Activated naive CD8-positive, alpha-beta T cell treated with anti-CD3 and anti-CD28 coated beads, Interleukin-2, amount 50 U/mL, for 24 hours (primary cell): ENCODE measurements around the gene CLEC4M.

Source experiments
- ATAC-seq: fragments of 150-1000 bp; cut with Tn5 transposase; one replicate; pipeline ENCODE4 v1.10.0; 2021
- DNase-seq: peaks from one replicate; pipeline ENCODE4 v3.0.0; 2021
- H3K27ac Mint-ChIP-seq: one replicate; pipeline ENCODE4 v1.8.0; 2021; ENCODE audit warnings: mild to moderate bottlenecking, mixed read lengths
- H3K27me3 Mint-ChIP-seq: one replicate; pipeline ENCODE4 v1.8.0; 2021; ENCODE audit warnings: mixed read lengths
- H3K36me3 Mint-ChIP-seq: one replicate; pipeline ENCODE4 v1.8.0; 2021; ENCODE audit warnings: low read depth, mixed read lengths
- H3K4me1 Mint-ChIP-seq: one replicate; pipeline ENCODE4 v1.8.0; 2021; ENCODE audit warnings: mixed read lengths
- H3K4me3 Mint-ChIP-seq: one replicate; pipeline ENCODE4 v1.8.0; 2021; ENCODE audit warnings: mild to moderate bottlenecking, moderate library complexity, mixed read lengths
- H3K9me3 Mint-ChIP-seq: one replicate; pipeline ENCODE4 v1.8.0; 2021; ENCODE audit warnings: mixed read lengths

The CLEC4M gene, protein sequence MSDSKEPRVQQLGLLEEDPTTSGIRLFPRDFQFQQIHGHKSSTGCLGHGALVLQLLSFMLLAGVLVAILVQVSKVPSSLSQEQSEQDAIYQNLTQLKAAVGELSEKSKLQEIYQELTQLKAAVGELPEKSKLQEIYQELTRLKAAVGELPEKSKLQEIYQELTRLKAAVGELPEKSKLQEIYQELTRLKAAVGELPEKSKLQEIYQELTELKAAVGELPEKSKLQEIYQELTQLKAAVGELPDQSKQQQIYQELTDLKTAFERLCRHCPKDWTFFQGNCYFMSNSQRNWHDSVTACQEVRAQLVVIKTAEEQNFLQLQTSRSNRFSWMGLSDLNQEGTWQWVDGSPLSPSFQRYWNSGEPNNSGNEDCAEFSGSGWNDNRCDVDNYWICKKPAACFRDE

DNA sequence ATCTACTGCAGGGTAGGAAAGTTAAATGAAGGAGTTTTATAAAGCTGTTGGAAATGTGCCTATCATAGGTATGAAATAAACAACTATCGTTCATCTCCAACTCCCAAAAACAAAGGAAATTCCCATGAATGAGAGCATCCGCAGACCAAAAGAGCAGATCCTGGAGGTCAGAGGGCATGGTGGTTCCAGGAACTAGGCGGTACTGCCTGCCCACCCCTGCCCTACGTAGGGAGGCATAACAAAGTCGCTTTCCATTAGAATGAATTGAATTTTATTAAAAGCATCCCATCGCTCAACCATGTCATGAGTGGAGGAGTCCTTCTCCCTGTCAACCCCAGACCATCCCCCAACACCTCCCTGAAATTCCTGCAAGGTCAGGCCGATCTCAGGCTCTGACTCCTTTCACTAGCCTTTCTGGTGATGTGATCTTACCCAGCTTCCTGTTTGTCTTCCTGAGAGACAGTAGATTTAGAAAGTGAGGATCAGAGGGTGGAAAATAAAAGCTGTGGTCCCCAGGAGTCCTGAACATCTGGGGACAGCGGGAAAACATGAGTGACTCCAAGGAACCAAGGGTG, at the start of gene CLEC4M:
Gene CLEC4M (plus strand): TSS at position 525 of the 575 bp plus-strand sequence. CDS start 24 bp downstream, at position 549.
- DNase-seq, result no peak
- H3K4me3 Mint-ChIP-seq, result no peak within 1 kb of the TSS
- H3K9me3 Mint-ChIP-seq, result peaks cover 19% of the 10 kb centered on the region
- no peak for ATAC-seq
- H3K4me1 Mint-ChIP-seq, result peaks cover 5% of the 10 kb centered on the region
- no peak within 1 kb of the TSS for H3K27ac Mint-ChIP-seq
- H3K36me3 Mint-ChIP-seq, result peaks cover 17% of the 10 kb centered on the region
- peaks cover 17% of the 10 kb centered on the region for H3K27me3 Mint-ChIP-seq

DNA sequence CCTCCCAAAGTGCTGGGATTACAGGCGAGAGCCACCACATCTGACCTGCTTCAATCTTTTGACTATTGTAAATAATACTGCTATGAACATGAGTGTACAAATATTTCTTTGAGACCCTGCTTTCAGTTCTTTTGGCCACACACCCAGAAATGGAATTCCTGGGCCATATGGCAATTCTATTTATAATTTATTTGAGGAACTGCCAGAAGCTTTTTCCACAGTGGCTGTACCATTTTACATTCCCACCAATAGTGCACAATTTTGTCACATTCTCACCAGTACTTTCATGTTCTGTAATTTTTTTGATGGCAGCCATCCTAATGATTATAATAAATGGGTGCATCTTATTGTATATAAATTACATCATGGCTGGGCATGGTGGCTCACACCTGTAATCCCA, 47.4 kb upstream of the CLEC4M start:
- Mint-ChIP-seq H3K4me1 (peaks cover 51% of the 10 kb centered on the region), H3K27me3 (no peaks in the 10 kb centered on the region), H3K4me3 (no peak overlapping the region), H3K27ac (no peak overlapping the region), H3K9me3 (peaks cover 7% of the 10 kb centered on the region), H3K36me3 (peaks cover 8% of the 10 kb centered on the region)
- DNase-seq, result no peak
- ATAC-seq, result no peak

DNA sequence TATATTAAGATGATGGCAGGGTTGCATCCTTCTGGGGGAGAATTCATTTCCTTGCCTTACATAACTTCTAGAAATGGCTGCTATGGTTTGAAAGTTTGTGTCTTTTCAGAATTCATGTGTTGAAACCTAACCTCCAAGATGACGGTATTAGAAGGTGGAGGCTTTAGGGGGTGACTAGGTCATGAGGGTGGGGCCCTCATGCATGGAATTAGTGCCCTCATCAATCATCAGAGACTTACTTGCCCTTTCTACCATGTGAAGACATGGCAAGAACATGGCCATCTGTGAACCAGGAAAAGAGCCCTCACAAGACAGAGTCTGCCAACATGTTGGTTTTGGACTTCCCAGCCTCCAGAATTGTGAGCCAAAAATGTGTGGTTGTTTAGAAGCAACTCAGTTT, 46.3 kb upstream of the CLEC4M start:
- H3K9me3 Mint-ChIP-seq, result peaks cover 7% of the 10 kb centered on the region
- H3K36me3 Mint-ChIP-seq, result peaks cover 8% of the 10 kb centered on the region
- H3K4me1 Mint-ChIP-seq, result peaks cover 52% of the 10 kb centered on the region
- H3K27ac Mint-ChIP-seq, result no peak overlapping the region
- H3K4me3 Mint-ChIP-seq, result no peak overlapping the region
- no peak for ATAC-seq
- H3K27me3 Mint-ChIP-seq, result no peaks in the 10 kb centered on the region
- DNase-seq, result no peak

DNA sequence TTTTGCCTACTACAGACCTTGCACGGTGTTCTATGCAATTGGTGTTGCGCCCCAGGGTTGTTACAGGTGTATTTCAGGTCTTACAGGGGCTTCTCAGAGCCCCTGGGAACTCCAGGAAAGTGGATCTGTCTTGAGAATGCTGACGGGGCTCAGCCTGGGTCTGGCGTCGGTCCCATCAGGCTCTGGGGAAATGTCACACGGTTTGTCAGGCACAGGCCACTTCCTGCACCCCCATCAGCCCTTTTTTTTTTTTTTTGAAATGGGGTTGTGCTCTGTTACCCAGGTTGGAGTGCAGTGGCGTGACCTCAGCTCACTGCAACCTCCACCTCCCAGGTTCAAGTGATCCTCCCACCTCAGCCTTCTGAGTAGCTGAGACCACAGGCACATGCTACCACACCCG, 44.4 kb upstream of the CLEC4M start:
- Mint-ChIP-seq H3K4me3 (no peak overlapping the region), H3K27me3 (no peaks in the 10 kb centered on the region), H3K9me3 (peaks cover 7% of the 10 kb centered on the region), H3K27ac (peak overlapping the region; percentile 37), H3K4me1 (peaks cover 49% of the 10 kb centered on the region), H3K36me3 (peaks cover 8% of the 10 kb centered on the region)
- DNase-seq (no peak), ATAC-seq (peak; percentile 20)

DNA sequence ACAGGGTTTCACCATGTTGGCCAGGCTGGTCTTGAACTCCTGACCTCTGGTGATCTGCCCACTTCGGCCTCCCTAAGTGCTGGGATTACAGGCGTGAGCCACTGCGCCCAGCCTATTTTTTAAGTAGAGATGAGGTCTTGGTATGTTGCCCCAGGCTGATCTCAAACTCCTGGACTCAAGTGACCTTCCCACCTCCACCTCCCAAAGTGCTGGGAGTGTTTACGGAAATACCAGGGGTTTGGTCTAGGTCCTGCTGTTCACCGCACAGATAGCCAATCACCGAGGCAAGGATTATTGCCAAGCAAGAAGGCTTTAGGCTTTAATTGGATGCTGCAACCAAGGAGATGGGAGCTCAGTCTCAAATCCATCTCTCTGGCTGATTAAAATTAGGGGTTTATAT, 42.7 kb upstream of the CLEC4M start:
- peaks cover 8% of the 10 kb centered on the region for H3K36me3 Mint-ChIP-seq
- peaks cover 7% of the 10 kb centered on the region for H3K9me3 Mint-ChIP-seq
- no peak overlapping the region for H3K4me3 Mint-ChIP-seq
- H3K4me1 Mint-ChIP-seq, result peaks cover 33% of the 10 kb centered on the region
- no peaks in the 10 kb centered on the region for H3K27me3 Mint-ChIP-seq
- ATAC-seq (no peak), DNase-seq (no peak)
- H3K27ac Mint-ChIP-seq, result no peak overlapping the region

DNA sequence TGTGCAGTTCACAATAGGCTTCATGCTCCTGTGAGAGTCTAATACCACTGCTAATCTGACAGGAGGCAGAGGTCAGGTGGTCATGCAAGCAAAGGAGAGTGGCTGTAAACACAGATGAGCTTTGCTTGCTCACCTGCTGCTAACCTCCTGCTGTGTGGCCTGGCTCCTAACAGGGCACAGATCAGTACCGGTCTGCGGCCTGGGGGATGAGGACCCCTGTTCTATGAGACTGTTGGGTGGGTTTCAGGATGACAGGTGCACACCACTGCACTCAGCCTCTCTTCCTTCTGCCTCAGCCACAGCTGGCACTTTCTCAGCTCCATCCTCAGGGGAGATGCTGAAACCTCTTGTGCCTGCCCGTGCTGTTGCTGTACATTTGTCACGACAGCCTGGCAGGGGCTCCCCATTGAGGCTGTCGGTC, 40.8 kb upstream of the CLEC4M start:
- DNase-seq (no peak), ATAC-seq (no peak)
- H3K9me3 Mint-ChIP-seq, result no peaks in the 10 kb centered on the region
- peaks cover 4% of the 10 kb centered on the region for H3K27me3 Mint-ChIP-seq
- H3K4me3 Mint-ChIP-seq, result no peak overlapping the region
- H3K36me3 Mint-ChIP-seq, result no peaks in the 10 kb centered on the region
- no peak overlapping the region for H3K27ac Mint-ChIP-seq
- peaks cover 26% of the 10 kb centered on the region for H3K4me1 Mint-ChIP-seq

DNA sequence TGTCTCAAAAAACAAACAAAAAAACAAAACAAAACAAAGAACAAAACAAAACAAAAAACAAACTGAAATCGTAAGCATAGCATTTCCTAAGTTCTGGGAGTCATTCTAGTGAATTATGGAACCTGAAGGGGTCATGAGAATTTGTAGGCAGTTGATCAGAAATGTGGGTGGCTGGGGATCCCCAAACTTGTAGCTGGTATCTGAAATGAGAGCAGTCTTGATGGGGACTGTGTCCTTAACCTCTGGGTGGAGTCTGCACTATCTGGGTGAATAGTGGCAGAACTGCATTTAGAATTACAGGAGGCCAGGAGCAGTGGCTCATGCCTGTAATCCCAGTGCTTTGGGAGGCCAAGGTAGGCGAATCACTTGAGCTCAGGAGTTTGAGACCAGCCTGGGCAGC, 37.3 kb upstream of the CLEC4M start:
- Mint-ChIP-seq H3K27me3 (peaks cover 35% of the 10 kb centered on the region), H3K36me3 (no peaks in the 10 kb centered on the region), H3K27ac (no peak overlapping the region), H3K4me1 (peaks cover 24% of the 10 kb centered on the region), H3K9me3 (no peaks in the 10 kb centered on the region), H3K4me3 (no peak overlapping the region)
- ATAC-seq, result no peak
- no peak for DNase-seq

DNA sequence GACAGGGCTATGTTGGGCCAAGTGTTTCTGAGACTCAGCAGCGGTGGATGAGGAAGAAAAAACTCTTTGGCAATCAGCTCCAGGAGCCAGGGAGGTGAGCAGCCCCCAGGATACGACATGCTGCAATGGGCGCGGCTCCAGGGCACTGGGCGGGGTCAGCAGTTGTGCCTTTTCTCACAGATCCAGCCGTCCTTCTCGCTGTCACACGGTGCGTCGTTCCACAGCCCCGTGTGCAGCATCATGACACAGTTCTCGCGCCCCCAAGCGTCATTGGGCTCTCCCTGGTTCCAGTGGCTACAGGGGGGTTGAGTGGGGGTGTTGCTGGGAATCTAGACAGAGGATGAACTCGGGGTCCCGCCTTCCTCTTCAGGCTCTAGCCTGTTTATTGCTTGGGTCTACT, 33.8 kb upstream of the CLEC4M start:
- peaks cover 46% of the 10 kb centered on the region for H3K27me3 Mint-ChIP-seq
- no peaks in the 10 kb centered on the region for H3K36me3 Mint-ChIP-seq
- ATAC-seq (no peak), DNase-seq (no peak)
- no peak overlapping the region for H3K27ac Mint-ChIP-seq
- no peak overlapping the region for H3K4me3 Mint-ChIP-seq
- peaks cover 17% of the 10 kb centered on the region for H3K4me1 Mint-ChIP-seq
- no peaks in the 10 kb centered on the region for H3K9me3 Mint-ChIP-seq

DNA sequence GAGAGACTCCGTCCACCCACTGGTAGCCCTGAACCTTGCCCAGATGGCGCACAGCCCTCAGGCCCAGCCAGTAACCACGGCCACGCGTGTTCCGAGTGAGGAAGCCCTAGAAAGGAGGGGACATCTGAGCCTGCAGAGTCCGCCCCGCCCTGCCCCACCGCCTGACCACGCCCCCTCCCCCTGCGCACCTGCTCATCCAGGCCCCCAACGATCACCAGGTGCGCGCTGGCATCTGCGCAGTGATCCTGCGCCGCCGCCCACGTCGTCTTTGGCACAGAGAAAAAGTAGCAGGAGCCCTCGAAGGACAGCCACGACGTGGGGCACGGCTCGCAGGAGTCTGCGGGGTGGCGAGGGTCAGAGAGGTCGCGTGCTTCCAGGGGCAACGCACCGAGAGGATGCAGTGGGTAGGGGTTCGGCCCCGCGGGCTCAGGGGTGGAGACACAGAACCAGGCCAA, 33.2 kb upstream of the CLEC4M start:
- H3K4me3 Mint-ChIP-seq, result no peak overlapping the region
- no peak for DNase-seq

DNA sequence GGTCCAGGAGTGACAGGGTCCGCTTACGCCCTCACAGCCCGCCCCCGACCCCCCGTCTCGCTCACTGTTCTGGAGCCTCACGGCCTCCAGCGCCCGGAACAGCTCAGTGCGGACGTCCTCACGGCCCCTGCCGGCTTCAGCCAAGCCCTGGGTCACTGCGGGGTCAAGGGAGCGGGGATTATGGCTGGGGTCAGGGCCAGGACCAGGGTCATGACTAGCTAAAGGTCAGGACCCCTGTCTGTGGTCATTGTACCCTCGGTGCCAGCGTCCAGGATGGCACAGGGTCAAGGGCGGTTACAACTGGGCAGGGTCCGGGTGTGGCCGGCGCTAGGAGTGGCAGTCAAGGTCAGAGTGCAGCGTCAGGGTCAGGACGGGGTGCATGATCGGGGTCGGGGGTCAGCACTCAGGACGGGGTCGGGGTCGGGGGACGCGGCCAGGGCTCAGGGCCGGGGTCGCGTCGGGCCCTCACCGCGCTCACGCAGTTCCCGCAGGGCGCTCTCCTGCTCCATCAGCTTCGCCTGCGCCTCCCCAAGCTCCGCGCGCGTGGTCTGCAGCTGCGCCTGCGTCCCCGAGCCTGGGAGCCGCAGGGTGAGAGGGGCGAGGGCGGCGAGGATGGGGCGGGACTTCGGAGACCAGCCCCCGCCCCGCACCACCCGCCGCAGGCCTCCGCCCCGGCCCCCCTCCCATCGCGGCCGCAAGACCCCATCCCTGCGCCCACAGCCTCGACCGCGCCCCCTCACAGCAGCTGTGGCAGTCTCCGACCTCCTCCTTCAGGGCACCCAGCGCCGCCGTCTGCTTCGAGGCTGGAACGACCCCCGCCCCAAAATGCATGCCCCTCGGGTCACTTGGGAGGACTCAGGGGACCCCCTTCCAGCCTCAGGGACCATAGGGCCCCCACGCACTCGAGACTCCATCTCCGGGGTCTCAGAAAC, 32.5 kb upstream of the CLEC4M start:
- no peak overlapping the region for H3K27ac Mint-ChIP-seq
- no peak for ATAC-seq
- no peaks in the 10 kb centered on the region for H3K36me3 Mint-ChIP-seq
- H3K4me3 Mint-ChIP-seq, result no peak overlapping the region
- DNase-seq, result no peak
- H3K4me1 Mint-ChIP-seq, result peaks cover 19% of the 10 kb centered on the region
- no peaks in the 10 kb centered on the region for H3K9me3 Mint-ChIP-seq
- H3K27me3 Mint-ChIP-seq, result peaks cover 56% of the 10 kb centered on the region

More for the DNA sequence above, 33.2 kb upstream of the CLEC4M start:
- Mint-ChIP-seq H3K9me3 (no peaks in the 10 kb centered on the region), H3K27ac (no peak overlapping the region), H3K27me3 (peaks cover 50% of the 10 kb centered on the region), H3K4me1 (peaks cover 19% of the 10 kb centered on the region), H3K36me3 (no peaks in the 10 kb centered on the region)
- no peak for ATAC-seq

DNA sequence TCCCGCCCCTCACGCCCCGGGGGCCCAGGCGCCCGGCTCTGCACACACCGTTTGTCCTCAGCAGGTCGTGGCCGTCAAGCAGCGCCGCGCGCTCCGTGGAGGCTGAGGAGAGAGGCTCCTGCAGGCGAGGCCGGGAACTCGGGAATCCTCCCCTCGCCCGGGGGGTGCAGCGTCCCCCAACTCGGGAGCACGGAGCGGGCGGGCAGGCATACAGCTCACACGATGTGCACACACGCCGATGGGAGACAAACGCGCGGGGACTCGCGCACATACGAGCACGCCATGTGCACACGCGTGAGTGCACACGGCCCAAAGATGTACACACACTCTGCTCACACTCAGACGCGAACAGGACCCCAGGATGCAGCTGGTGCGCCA, 31.8 kb upstream of the CLEC4M start:
- Mint-ChIP-seq H3K27ac (no peak overlapping the region), H3K4me3 (no peak overlapping the region), H3K4me1 (peaks cover 17% of the 10 kb centered on the region), H3K36me3 (no peaks in the 10 kb centered on the region), H3K9me3 (no peaks in the 10 kb centered on the region), H3K27me3 (peaks cover 57% of the 10 kb centered on the region)
- DNase-seq (no peak), ATAC-seq (no peak)

DNA sequence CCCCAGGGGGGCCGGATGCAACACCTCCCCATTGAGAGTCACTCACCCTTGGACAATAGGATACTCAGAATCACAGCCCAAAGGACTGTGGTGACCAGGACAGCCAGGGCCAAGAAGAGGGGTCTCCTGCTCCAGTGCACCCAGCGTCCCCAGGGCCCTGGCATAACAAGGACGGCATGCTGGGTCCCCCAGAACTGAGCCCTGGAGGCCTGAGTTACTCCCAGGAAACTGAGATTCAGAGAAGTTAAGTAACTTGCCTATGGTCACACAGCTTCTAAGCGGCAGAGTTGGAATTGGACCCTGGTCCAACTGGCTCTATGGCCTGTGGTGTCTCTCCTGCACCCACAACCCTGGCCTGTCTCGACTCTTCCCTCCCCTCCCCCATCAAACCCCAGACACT, 31.4 kb upstream of the CLEC4M start:
- no peaks in the 10 kb centered on the region for H3K9me3 Mint-ChIP-seq
- H3K27me3 Mint-ChIP-seq, result peaks cover 59% of the 10 kb centered on the region

DNA sequence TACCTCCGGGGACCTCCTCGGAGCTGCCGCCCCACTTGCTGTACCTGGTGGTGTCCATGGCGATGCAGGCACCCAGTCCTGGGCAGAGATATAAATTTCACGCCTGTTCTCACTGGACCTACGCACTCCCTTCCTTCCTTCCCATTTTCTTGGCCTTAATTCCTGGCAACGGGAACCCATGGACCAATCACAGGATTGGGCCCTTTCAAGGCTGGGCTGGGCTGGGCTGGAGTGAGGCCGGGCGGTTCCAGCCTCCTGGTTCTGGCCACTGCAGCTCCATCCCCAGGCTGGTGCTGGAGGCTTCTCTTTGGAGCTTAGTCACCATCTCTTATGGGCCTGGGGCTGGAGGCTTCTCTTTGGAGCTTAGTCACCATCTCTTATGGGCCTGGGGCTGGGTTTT, 31.0 kb upstream of the CLEC4M start, which contains the start of gene CLEC4G:
Gene CLEC4G (minus strand): TSS at position 66 of the 400 bp plus-strand sequence. CDS start 8 bp downstream, at position 58.
- Mint-ChIP-seq H3K4me3 (no peak within 1 kb of the TSS), H3K27me3 (peaks cover 57% of the 10 kb centered on the region), H3K9me3 (no peaks in the 10 kb centered on the region), H3K4me1 (peaks cover 17% of the 10 kb centered on the region), H3K36me3 (no peaks in the 10 kb centered on the region), H3K27ac (no peak within 1 kb of the TSS)
- DNase-seq (no peak), ATAC-seq (no peak)

More for the DNA sequence above, 31.4 kb upstream of the CLEC4M start:
- DNase-seq (no peak), ATAC-seq (no peak)
- Mint-ChIP-seq H3K4me1 (peaks cover 17% of the 10 kb centered on the region), H3K36me3 (no peaks in the 10 kb centered on the region), H3K27ac (no peak overlapping the region), H3K4me3 (no peak overlapping the region)

DNA sequence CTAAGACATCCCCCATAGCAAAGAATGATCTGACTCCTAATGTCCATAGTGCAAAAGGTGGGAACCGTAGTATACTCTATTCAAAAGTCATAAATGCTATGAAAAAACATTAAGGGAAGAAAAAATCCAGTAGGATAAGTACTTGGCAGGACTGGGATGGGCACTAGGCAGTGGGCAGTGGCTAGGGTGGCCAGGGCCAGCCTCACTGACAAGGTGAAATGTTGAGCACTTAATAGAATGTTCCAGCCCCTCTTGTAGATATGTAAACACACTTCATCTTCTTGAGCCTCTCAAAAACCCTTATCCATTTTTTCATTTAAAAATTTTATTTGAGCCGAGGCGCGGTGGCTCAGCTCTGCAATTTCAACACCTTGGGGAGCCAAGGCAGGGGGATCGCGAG, 29.7 kb upstream of the CLEC4M start:
- Mint-ChIP-seq H3K4me3 (no peak overlapping the region), H3K4me1 (peaks cover 28% of the 10 kb centered on the region), H3K27ac (no peak overlapping the region), H3K36me3 (no peaks in the 10 kb centered on the region), H3K27me3 (peaks cover 49% of the 10 kb centered on the region), H3K9me3 (no peaks in the 10 kb centered on the region)
- no peak for ATAC-seq
- no peak for DNase-seq
